Trophoblast cell (in vitro differentiated cells and primary cell): Measurements from ENCODE around the gene ABI1.

ENCODE experiments used
- DNase-seq, 2 donors: peaks; one replicate each; pipeline ENCODE4 v3.0.0-alpha.2; 2016
- H2AFZ ChIP-seq: 2 replicates; pipeline ENCODE4 v1.6.1; 2013; ENCODE audit warnings: low read length, moderate library complexity, mild to moderate bottlenecking; ENCODE audit not compliant: insufficient read depth, poor library complexity
- H2AK5ac ChIP-seq: 2 replicates; pipeline ENCODE4 v1.6.1; 2013; ENCODE audit warnings: mild to moderate bottlenecking, low read length
- H2BK120ac ChIP-seq: 2 replicates; pipeline ENCODE4 v1.6.1; 2013; ENCODE audit warnings: low read length, mild to moderate bottlenecking, moderate library complexity; ENCODE audit not compliant: insufficient read depth, poor library complexity
- H2BK12ac ChIP-seq: 2 replicates; pipeline ENCODE4 v1.6.1; 2013; ENCODE audit warnings: mild to moderate bottlenecking, low read length, moderate library complexity
- H2BK5ac ChIP-seq: 2 replicates; pipeline ENCODE4 v1.6.1; 2013; ENCODE audit warnings: low read length, low read depth, moderate library complexity, mild to moderate bottlenecking; ENCODE audit not compliant: poor library complexity
- H3K14ac ChIP-seq: 2 replicates; pipeline ENCODE4 v1.6.1; 2013; ENCODE audit warnings: mild to moderate bottlenecking, low read length
- H3K18ac ChIP-seq: 2 replicates; pipeline ENCODE4 v1.6.1; 2013; ENCODE audit warnings: mild to moderate bottlenecking, low read length
- H3K23ac ChIP-seq: 2 replicates; pipeline ENCODE4 v1.6.1; 2013; ENCODE audit warnings: low read length
- H3K27ac ChIP-seq: 2 replicates; pipeline ENCODE4 v1.5.1; 2013; ENCODE audit warnings: low read depth, mild to moderate bottlenecking, inconsistent platforms, low read length, moderate library complexity
- H3K27me3 ChIP-seq: 2 replicates; pipeline ENCODE4 v1.6.1; 2013; ENCODE audit warnings: inconsistent platforms, mild to moderate bottlenecking, low read length, moderate library complexity; ENCODE audit not compliant: insufficient read depth
- H3K36me3 ChIP-seq, 2 experiments: 1 replicate in 1 of 2; 2 replicates in 1 of 2; pipeline ENCODE4 v1.6.1; 2013; ENCODE audit warnings: low read length in 2 of 2, mild to moderate bottlenecking in 2 of 2, moderate library complexity in 1 of 2; ENCODE audit not compliant: insufficient read depth in 2 of 2, control insufficient read depth in 1 of 2
- H3K4ac ChIP-seq: 2 replicates; pipeline ENCODE4 v1.6.1; 2013; ENCODE audit warnings: low read depth, mild to moderate bottlenecking, low read length, moderate library complexity
- H3K4me1 ChIP-seq, 2 experiments: 1 replicate in 1 of 2; 2 replicates in 1 of 2; pipeline ENCODE4 v1.6.1; 2013; ENCODE audit warnings: low read length in 2 of 2, mild to moderate bottlenecking in 2 of 2, moderate library complexity in 1 of 2; ENCODE audit not compliant: insufficient read depth in 2 of 2, control insufficient read depth in 1 of 2
- H3K4me2 ChIP-seq: 2 replicates; pipeline ENCODE4 v1.6.1; 2013; ENCODE audit warnings: inconsistent platforms, mild to moderate bottlenecking, low read length, moderate library complexity
- H3K4me3 ChIP-seq: 2 replicates; pipeline ENCODE4 v1.5.1; 2013; ENCODE audit warnings: mild to moderate bottlenecking, low read depth, low read length, inconsistent platforms
- H3K79me1 ChIP-seq: one replicate; pipeline ENCODE4 v1.6.1; 2013; ENCODE audit warnings: low read length
- H3K79me2 ChIP-seq: 2 replicates; pipeline ENCODE4 v1.6.1; 2013; ENCODE audit warnings: low read length, mild to moderate bottlenecking; ENCODE audit not compliant: control insufficient read depth, insufficient read depth, poor library complexity
- H3K9ac ChIP-seq: 2 replicates; pipeline ENCODE4 v1.6.1; 2013; ENCODE audit warnings: mild to moderate bottlenecking, low read length
- H3K9me3 ChIP-seq: 2 replicates; pipeline ENCODE4 v1.6.1; 2013; ENCODE audit warnings: low read depth, mild to moderate bottlenecking, control low read depth, inconsistent platforms, low read length; ENCODE audit not compliant: insufficient read depth
- H4K12ac ChIP-seq: 2 replicates; pipeline ENCODE4 v1.6.1; 2013; ENCODE audit warnings: low read depth, mild to moderate bottlenecking, low read length, moderate library complexity
- H4K8ac ChIP-seq: 2 replicates; pipeline ENCODE4 v1.6.1; 2013; ENCODE audit warnings: low read depth, mild to moderate bottlenecking, low read length, moderate library complexity
- H4K91ac ChIP-seq: one replicate; pipeline ENCODE4 v1.6.1; 2013; ENCODE audit warnings: low read depth, mild to moderate bottlenecking, low read length, moderate library complexity
- WGBS: extraction: QIAGEN DNeasy Blood & Tissue Kit; methylation state at CpG from one replicate; pipeline ENCODE4 v1.1.7; 2013; ENCODE audit warnings: missing lambda C conversion rate; ENCODE audit not compliant: insufficient read length, insufficient coverage; ENCODE audit errors: extremely low coverage; 5-methylcytosine and 5-hydroxymethylcytosine counted together

ABI1 gene

GRCh38 chr10:26879744-26880143 is 19.0 kb upstream of the ABI1 start:
- Histone ChIP-seq H4K12ac (no peak overlapping the region), H3K79me2 (no peaks in the 10 kb centered on the region), H2AFZ (no peak overlapping the region), H4K91ac (no peak overlapping the region), H3K27me3 (no peaks in the 10 kb centered on the region), H3K4me3 (no peak overlapping the region), H3K14ac (no peak overlapping the region), H3K4ac (no peak overlapping the region), H2BK5ac (no peak overlapping the region), H3K79me1 (no peaks in the 10 kb centered on the region), H3K18ac (no peak overlapping the region), H4K8ac (peak overlapping the region; percentile 65), H2AK5ac (peak overlapping the region; percentile 83), H3K23ac (no peak overlapping the region), H3K4me1 (no peaks in the 10 kb centered on the region), H3K4me2 (no peak overlapping the region), H3K9ac (no peak overlapping the region), H3K27ac (no peak overlapping the region), H2BK120ac (no peak overlapping the region), H3K36me3 (no peaks in the 10 kb centered on the region), H3K9me3 (no peaks in the 10 kb centered on the region), H2BK12ac (no peak overlapping the region)
- no CpG with 5 or more reads among the region's 5 CpGs for WGBS
- DNase-seq: no peak

DNA sequence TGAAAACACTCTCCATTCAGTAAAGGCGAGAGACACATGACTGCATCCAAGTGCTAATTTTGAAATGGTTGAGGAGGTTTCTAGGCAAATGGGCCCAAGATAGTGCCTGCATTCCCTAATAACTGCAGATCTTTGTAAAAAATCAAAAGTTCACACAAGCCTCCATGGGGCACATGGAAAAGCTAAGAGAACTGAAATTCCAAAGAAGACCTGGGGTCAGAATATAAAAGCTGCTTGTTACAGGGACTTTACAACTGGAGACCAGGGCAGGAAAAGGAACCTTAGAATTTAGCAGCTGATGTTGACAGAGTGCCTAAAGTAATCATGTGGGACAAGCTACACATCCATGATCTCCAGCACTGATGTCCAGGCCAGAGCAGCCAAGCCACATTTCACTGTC is 10.0 kb upstream of the ABI1 start:
- Histone ChIP-seq H3K4ac (no peak overlapping the region), H2BK5ac (no peak overlapping the region), H4K12ac (no peak overlapping the region), H4K8ac (no peak overlapping the region), H3K9me3 (no peaks in the 10 kb centered on the region), H4K91ac (no peak overlapping the region), H3K27me3 (no peaks in the 10 kb centered on the region), H2BK120ac (no peak overlapping the region), H3K14ac (no peak overlapping the region), H3K79me1 (no peaks in the 10 kb centered on the region), H3K4me1 (no peaks in the 10 kb centered on the region), H2AFZ (no peak overlapping the region), H3K23ac (no peak overlapping the region), H2BK12ac (no peak overlapping the region), H3K36me3 (no peaks in the 10 kb centered on the region), H3K4me2 (no peak overlapping the region), H2AK5ac (no peak overlapping the region), H3K79me2 (no peaks in the 10 kb centered on the region), H3K27ac (no peak overlapping the region), H3K9ac (no peak overlapping the region), H3K4me3 (no peak overlapping the region), H3K18ac (no peak overlapping the region)
- DNase-seq: no peak
- WGBS: no CpG with 5 or more reads among the region's 1 CpG

- H4K91ac ChIP-seq: no peak overlapping the region
- peak; percentile 46 to 71 for DNase-seq
- H4K8ac ChIP-seq: no peak overlapping the region
- no peak overlapping the region for H3K4me2 ChIP-seq
- H3K36me3 ChIP-seq: no peaks in the 10 kb centered on the region
- no peaks in the 10 kb centered on the region for H3K27me3 ChIP-seq
- H2AFZ ChIP-seq: no peak overlapping the region
- H2BK5ac ChIP-seq: no peak overlapping the region
- H3K9ac ChIP-seq: no peak overlapping the region
- H3K18ac ChIP-seq: no peak overlapping the region
- H3K9me3 ChIP-seq: no peaks in the 10 kb centered on the region
- H3K79me1 ChIP-seq: no peaks in the 10 kb centered on the region
- H2BK120ac ChIP-seq: no peak overlapping the region
- H4K12ac ChIP-seq: no peak overlapping the region
- H3K4me1 ChIP-seq: no peaks in the 10 kb centered on the region
- no CpG with 5 or more reads among the region's 8 CpGs for WGBS
- no peak overlapping the region for H3K23ac ChIP-seq
- H3K27ac ChIP-seq: no peak overlapping the region
- no peak overlapping the region for H3K14ac ChIP-seq
- H2BK12ac ChIP-seq: no peak overlapping the region
- no peak overlapping the region for H3K4me3 ChIP-seq
- H3K4ac ChIP-seq: no peak overlapping the region
- H2AK5ac ChIP-seq: no peak overlapping the region
- H3K79me2 ChIP-seq: no peaks in the 10 kb centered on the region
Measured at GRCh38 chr10:26869528-26869927, 8.8 kb upstream of the ABI1 start.

DNA sequence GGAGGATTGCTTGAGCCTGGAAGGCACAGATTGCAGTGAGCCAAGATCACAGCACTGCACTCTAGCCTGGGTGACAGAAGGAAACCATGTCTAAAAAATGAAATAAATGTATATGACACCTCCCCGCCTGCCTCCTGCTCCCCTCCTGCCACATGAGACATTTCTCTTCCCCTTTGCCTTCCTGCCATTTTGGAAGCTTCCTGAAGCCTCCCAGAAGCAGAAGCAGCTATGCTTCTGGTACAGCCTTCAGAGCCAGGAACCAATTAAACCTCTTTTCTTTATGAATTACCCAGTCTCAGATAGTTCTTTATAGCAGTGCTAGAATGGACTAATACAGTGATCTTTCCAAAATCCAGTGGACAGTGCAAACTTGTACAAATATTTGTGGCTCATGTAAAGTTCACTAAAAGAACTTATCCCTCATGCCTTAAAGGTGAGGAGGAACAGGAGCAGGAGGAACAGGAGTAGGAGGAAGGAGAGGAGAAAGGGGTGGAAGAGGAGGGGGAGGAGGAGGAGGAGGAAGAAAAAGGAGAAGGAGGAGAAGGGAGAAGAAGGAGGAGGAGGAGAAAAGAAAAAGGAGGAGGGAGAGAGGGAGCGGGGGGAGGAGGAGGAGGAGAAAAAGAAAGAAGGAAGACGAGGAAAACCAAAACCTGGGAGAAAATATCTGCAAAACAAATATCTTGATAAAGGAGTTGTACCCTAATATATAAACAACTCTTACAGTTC is 2.8 kb upstream of the ABI1 start:
- no peaks in the 10 kb centered on the region for H3K9me3 ChIP-seq
- no peak overlapping the region for H4K12ac ChIP-seq
- H2BK120ac ChIP-seq: no peak overlapping the region
- H3K27me3 ChIP-seq: no peaks in the 10 kb centered on the region
- no peak overlapping the region for H4K8ac ChIP-seq
- no peak overlapping the region for H4K91ac ChIP-seq
- H3K4me3 ChIP-seq: no peak overlapping the region
- H3K9ac ChIP-seq: no peak overlapping the region
- no peaks in the 10 kb centered on the region for H3K4me1 ChIP-seq
- H3K18ac ChIP-seq: no peak overlapping the region
- H3K79me2 ChIP-seq: peaks cover 8% of the 10 kb centered on the region
- no peak overlapping the region for H3K4ac ChIP-seq
- H3K79me1 ChIP-seq: peaks cover 7% of the 10 kb centered on the region
- no peak overlapping the region for H2BK5ac ChIP-seq
- WGBS: no CpG with 5 or more reads among the region's 3 CpGs
- H2AFZ ChIP-seq: no peak overlapping the region
- H2AK5ac ChIP-seq: no peak overlapping the region
- H2BK12ac ChIP-seq: no peak overlapping the region
- H3K23ac ChIP-seq: no peak overlapping the region
- no peak for DNase-seq
- H3K27ac ChIP-seq: no peak overlapping the region
- no peak overlapping the region for H3K4me2 ChIP-seq
- H3K36me3 ChIP-seq: no peaks in the 10 kb centered on the region
- H3K14ac ChIP-seq: no peak overlapping the region
